Measurements from ENCODE around the gene ZNF621.
A peak's percentile ranks its signal among the peaks of the same experiment; 100 is the strongest.

The ZNF621 gene

DNA sequence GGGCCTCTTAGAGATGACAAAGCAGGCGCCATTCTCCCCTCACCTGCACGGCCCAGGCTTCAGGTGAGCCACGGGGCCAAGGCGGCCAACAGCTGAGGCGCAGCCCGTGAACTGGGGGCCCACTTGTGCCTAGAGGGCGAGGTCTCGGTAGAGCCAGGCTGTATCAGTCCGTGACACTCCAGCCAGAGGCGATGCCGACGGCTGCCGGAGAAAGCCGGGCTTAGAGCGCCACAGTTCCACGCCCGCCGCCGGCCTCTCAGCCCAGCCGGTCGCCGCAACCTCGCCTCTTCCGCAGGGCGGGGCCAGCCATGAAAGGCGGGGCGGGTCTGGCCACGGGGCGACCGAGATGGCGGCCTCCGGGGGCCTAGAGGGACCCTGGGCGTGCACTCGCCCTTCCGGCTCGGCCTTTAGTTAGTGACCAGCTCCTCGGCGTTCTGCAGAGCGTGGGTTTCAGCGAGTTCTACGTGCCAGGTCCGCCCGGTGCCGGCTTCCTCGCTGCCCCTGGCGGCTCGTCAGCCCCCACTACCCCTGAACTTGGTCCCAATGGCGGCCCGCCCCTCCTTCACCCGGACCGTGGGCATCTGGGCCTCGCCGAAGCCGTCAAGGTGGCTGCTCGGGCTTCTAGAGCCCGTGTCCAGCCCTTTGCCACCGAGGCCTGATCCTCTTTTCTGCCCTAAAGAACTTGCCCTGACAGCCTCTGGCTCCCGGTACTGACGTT, at the start of gene ZNF621:
ZNF621 (plus strand) TSS at position 393 of the 718 bp plus-strand sequence. CDS start 881 bp downstream, outside the sequence.
- peak; percentile 49 to 86 for DNase-seq

DNA sequence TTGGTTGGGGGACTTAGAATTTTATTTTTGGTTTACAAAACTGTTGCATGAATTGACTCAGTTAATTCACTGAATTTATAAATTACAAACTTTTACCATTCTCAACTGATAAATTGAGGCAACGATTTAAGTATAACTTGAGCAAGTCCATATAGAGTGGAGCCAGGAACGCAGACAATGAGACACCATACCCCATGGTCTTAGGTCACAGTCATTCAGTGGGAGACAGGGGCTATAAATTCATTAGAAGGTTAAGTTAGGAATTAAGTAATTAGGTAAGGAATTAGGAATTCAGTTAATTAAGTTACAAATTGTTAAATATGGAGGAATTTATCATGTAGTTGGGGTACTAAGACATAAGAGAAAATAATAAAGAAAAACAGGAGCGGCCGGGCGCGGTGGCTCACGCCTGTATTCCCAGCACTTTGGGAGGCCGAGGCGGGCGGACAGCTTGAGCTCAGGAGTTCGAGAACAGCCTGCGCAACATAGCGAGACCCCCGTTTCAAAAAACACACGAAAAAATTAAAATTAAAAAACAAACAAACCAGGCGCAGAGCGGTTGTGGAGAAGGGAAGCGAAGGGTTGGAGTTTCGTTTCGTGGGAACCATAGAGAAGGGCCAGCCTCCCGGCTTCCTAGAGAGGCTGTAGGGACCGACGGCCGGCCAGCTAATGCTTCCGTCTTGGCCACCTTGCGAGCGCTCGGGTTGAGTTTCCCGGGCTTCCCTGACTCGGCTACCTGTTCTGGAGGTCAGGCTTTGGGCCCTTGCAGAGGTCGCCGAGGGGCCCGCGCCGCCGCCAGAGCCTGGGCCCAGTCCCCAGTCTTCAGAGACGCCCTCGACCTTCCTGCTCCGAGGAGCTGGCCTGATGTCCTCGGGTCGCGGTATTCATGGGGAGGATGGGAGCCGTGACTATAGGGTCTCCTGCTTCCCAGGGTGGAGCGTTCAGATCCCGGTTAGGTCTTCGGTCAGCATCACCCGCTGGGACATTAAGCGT, 48.0 kb upstream of the ZNF621 start, which contains the start of gene ZNF619:
ZNF619 (plus strand) TSS at position 645 of the 993 bp plus-strand sequence. CDS start 858 bp downstream, outside the sequence.
- DNase-seq = peak in 1 of 2 experiments; percentile 65

DNA sequence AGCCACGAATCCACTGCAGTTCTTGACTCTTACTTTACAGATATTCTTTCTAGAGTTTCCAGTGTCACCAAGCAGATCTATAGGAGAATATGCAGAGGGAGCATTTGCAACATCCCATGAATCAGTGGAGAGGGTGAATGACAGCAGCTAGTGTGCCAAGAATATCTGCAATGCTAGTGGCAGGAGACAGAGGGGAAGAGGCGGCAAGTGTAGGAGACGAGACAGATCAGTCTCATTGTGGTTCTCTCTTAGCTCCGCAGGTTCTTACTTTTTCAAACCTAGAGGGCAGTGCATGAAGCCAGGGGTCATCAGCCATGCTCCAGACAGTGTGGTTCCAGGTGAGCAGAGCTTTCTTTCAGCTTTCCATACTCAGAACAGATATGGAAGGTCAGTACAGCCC, 47.1 kb upstream of the ZNF621 start:
- no peak for DNase-seq

DNA sequence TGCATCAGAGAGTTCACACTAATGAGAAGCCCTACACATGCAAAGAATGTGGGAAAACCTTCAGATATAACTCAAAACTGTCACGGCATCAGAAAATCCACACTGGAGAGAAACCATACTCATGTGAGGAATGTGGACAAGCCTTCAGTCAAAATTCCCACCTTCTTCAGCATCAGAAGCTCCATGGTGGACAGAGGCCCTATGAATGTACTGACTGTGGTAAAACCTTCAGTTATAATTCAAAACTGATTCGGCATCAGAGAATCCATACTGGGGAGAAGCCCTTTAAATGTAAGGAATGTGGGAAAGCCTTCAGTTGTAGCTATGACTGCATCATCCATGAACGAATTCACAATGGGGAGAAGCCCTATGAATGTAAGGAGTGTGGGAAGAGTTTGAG, 37.6 kb upstream of the ZNF621 start:
- no peak for DNase-seq

DNA sequence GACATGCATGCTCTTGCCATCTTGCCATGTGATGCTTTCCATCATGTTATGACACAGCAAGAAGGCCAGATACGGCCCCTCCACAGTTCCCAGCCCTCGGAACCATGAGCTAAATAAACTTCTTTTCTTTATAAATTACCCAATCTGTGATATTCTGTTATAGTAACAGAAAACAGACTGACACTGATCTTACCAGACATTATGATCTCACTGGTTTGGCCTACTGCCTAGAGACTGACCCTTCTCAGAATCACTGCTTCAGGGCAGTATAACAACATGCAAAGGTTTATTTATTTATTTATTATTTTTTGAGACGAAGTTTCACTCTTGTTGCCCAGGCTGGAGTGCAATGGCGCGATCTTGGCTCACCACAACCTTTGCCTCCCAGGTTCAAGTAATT, 33.8 kb upstream of the ZNF621 start:
- DNase-seq = no peak

DNA sequence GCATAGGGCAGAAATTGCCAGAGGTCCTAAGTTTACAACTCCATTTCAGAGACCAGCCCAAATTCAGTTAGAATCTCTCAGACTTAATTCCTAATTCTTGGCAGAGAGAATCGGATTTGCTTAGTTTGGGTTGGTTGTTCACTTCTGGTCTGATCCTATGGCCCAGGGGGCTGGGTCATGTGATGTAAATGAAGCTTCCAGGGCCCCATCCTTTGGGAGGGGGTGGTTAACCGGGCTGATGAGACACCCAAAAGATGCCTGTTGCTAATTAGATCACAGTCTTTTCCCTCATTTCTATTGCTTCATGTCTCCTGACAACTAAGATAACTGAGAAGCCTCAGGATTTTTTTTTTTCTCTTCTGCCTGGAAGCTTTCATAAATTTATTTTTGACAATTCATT, 30.1 kb upstream of the ZNF621 start:
- no peak for DNase-seq

DNA sequence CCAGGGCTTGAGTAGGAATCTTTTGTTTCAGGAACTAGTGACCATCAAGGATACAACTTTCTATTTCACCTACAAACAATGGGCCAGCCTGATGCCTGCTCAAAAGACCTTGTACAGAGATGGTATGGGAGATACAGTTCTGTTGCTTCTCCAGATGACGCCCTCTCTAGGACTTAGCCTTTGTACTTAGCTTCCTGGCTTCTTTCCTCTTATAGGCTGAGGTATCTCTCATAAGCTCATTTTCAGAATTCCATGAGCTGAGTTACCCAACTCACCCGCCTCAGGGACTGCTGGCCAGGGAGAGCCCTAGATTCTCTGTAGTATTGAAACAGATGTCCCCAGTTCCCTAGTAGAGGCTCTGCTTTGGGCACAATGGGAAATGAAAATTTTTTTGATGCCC, 27.5 kb upstream of the ZNF621 start:
- DNase-seq = no peak

DNA sequence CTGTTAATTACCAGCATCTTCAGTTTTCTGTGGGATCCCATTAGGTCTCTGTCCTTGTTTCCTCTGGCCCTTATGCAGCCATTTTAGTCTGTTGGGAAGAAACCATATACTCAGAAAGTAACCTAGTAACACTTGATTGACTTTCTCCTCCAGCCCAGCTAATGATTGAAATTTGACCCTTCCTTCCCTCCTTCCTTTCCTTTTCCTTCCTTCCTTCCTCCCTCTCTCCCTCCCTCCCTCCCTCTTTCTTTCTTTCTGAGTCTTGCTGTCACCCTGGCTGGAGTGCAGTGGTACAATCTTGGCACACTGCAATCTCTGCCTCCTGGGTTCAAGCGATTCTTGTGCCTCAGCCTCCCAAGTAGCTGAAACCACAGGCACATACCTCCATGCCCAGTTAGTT, 24.8 kb upstream of the ZNF621 start:
- no peak for DNase-seq

DNA sequence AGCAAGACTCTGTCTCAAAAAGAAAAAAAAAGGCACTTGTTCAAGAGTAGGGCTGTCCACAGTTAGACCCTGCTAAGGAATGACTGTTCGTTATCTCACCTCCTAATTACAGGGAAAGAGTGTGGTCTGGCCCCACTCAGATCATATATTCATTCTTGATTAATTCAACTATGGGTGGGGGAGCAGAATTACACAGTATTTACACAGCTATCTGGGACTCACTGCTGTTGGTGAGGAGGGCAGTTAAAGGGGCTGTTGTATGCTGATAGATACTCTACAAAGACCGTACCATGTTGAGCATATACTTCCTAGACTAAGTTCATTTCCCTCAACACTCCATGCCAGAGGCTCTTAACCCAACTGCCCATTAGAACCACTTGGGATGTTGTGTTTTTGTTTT, 22.7 kb upstream of the ZNF621 start:
- no peak for DNase-seq

DNA sequence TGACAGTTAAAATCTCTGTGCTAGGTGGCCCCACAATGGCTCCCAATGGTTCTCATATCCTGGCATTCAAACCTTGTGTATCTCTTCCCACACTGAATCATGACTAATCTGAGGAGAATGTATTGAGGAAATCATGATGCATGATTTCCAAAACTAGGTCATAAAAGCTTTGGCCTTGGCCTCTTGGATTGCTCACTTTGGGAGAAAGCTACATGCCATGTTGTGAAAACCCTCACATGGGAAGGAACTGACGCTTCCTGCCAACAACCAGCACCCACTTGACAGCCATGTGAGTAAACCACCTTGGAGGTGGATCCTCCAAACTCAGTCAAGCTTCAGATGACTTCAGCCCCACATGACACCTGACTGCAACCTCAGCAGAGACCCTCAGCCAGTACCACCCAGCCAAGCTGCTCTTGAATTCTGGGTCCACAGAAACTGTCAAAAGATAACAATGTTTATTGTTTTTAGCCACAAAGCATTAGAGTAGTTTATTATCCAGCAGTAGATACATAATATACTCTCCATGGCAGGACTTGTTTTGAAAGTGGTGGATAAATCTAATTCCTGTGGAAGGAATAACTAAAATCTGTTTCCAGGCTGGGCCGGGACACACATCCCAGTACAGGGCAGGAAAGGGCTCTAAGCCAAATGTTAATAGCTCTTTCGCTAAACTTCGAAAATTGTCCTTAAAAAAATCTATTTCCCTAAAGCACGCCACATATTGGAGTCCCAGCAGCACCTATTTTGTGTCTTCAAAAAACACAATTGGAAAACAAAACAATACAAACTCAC, 19.9 kb upstream of the ZNF621 start:
- DNase-seq = peak; percentile 93

DNA sequence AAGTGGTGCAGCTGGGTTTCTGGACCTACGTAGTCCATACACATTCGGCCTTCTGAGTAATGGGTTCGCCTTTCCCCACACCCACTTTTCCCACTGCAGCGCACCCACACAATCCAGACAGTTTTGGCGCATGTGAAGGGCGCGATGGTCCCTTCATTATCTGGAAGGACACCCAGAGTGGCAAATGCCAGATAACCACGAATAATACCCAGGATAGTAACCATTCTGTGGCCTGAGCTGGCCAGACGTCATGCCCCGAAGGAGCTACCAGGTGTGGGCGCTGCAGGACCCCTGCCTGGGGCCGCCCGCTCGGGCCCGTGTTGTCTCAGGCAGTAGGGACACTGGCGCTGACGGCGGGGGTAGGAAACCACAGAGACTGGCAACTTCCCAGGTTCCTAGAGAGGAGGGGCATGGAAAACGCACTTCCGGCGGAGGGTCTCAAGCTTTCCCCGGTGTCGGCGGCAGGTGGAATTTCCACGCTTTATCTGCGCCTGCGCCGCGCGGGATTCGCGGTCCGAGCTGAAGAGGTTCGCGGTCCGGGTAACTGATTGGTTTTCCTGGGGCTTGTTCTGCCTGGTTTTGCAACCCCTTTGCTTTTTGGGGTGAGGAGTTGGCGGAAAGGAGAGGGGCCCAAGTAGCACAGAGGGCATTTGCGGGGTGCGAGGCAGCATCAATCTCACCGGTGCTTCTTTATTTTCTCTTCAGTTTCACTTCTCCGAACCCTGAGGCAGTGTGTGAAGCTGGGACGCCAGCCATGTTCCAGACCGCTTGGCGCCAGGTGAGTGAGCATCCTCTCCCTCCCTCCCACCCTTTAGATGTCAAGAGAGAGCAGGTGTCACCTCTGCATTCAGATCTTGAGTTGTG, 18.9 kb upstream of the ZNF621 start, which contains the start of gene ZNF620:
ZNF620 (plus strand) TSS at position 441 of the 864 bp plus-strand sequence; CDS start at position 755, 314 bp downstream.
- peak; percentile 85 to 87 for DNase-seq

DNA sequence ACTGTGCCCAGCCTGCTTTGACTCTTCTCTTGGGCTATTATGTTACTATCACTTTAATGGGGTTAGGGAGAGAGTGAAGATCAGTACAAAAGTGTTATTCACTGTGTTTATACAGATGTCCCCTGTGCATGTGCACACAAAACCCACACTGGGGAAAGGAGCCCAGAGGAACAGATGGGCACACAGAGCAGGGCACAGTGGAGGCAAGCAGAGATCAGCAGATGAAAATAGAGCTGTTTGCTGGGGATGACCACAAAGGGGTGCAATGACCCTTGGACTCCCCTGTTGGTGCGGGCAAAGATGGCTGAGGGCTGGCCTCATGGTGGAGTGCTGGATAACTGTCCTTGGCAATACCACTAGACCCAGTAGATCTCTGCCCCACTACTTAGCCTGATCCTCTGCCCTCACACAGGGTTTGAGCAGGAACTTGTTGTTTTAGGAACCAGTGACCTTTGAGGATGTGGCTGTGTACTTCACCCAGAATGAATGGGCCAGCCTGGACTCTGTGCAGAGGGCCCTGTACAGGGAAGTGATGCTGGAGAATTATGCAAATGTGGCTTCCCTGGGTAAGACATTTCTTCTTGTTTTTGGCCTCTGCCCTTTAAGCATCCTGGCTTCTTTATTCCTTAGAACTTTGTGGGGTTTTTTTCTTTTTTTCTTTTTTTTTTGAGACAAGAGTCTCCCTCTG, 13.6 kb upstream of the ZNF621 start:
- no peak for DNase-seq

DNA sequence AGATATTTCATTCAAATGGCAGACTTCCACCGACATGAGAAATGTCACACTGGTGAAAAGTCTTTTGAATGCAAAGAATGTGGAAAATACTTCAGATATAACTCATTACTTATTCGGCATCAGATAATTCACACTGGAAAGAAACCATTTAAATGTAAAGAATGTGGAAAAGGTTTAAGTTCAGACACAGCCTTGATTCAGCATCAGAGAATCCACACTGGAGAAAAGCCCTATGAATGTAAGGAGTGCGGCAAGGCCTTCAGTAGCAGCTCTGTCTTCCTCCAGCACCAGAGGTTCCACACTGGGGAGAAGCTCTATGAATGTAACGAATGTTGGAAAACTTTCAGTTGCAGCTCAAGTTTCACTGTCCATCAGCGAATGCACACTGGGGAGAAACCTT, 8.6 kb upstream of the ZNF621 start:
- peak in 1 of 2 experiments; percentile 8 for DNase-seq

DNA sequence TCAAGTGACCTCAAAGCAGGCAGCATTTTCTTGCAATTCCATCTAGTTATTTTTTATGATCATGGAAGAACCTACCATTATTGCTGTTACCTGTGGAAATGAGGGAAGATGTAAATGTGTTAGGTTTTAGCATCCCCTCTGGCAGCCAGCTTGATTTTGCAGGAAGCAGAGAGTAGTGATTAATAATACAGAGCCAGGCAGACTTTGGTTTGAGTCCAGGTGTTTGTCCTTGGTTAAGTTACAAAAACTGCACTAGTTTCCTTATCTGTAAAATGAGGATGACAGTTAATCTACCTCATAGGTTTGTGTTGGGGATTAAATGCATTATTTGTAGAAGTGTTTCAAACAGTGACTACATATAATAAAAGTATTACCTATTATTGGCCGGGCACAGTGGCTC, 6.7 kb upstream of the ZNF621 start:
- DNase-seq = no peak

DNA sequence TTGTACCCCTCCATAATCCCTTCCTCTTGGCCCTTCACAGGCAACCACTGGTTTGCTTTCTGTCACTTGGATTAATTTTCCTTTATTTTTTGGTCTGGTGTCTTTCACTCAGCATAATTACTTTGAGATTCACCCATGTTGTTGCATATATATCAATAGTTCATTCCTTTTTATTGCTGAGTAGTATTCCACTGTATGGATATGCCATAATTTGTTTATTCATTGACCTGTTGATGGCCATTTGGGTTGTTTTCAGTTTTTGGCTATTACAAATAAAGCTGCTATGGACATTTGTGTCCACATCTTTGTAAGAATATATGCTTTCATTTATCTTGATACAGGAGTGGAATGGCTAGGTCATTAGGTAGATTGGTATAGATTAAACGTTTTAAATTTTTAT, 5.9 kb upstream of the ZNF621 start:
- DNase-seq = no peak

DNA sequence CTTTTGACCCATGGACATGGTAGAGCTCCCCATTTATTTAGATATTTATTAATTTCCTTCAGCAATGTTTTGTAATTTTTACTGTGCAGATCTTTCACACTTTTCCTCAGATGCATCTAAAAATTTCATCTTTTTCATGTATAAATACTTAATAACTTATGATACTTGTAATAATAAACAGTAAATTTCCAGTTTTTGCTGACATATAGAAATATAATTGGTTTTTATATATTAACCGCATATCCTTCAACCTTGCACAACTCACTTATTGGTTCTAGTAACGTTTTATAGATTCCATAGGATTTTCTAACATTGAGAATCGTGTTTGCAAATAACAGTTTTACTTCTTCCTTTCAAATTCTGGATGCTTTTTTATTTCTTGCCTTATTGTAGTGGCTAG, 3.5 kb upstream of the ZNF621 start:
- DNase-seq = no peak

DNA sequence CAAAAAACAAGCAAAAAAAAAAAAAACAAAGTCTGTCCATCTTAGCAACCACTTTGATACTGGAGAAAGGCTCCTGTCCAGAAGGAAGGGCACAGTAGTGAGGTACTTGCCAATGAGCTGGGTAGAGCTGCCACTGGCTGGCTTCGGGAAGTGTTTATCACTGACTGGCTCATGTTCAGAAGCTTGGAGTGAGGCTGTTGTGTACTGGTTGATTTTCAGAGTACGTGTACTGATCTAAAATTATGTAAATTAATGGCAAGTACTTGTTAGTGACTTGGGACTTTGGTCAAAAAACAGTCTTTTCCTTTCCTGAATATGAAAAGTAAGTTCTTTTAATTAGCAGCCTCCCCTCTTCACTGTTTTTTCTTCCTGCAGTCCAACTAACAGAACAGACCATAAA, 979 bp upstream of the ZNF621 start:
- DNase-seq = no peak

DNA sequence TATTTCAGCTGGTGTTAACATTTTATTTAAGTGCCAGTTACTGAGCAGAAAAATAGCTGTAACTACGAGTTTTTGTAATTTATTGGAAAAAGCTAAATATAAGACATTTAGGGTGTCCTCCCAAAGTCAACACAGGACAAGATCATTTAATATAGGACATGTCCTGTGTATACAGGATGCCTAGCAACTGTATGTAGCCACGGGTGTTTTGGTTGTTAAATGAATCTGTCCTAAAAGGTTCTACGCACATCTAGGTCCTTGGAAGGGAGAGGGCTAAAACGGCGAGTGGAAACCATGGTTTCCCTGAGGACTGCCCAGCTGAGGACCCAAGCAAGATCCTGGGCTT, 565 bp upstream of the ZNF621 start:
- DNase-seq = peak in 1 of 2 experiments; percentile 62

DNA sequence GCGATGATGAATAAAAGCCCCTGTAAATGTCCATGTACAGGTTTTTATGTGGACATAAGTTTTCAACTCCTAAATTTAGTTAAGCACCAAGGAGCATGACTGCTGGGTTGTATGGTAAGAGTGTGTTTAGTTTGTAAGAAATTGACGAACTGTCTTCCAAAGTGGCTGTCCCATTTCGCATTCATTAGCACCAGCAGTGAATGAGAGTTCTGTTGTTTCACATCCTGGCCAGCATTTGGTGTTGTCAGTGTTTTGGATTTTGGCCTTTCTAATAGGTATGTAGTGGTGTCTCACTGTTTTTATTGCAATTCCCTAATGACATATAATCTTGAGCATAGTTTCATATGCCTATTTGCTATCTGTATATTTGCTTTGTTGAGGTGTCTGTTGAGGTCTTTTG, 3.7 kb downstream of the ZNF621 start:
- no peak for DNase-seq

DNA sequence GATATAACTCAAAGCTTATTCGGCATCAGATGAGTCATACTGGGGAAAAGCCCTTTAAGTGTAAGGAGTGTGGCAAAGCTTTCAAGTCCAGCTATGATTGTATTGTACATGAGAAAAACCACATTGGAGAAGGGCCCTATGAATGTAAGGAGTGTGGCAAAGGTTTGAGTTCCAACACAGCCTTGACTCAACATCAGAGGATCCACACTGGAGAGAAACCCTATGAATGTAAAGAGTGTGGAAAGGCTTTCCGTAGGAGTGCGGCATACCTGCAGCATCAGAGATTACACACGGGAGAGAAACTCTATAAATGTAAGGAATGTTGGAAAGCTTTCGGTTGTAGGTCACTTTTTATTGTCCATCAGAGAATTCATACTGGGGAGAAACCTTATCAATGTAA, 7.5 kb downstream of the ZNF621 start:
- no peak for DNase-seq

DNA sequence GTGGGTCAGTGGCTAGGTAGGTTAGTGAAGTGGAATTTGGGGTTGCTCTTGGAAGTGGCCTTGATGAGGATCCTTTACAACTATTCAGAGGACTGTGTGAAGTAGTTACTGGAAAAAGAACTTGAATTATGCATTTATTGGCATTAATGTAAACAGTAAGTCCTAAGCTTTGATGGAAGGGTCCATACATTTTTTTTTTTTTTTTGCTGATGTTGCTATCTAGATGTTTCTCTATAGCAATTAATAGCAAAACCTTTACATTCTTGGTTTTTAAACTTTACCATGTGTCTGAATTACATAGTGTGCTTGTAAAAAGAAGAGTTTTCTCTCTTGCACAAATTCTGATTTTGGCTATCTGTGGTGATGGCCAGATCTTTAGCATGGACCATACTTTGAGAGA, 9.5 kb downstream of the ZNF621 start:
- no peak for DNase-seq
